Adrenal gland (tissue), 5 donors: Measurements from ENCODE around the gene CCDC17.

Experiments
- CTCF ChIP-seq, 6 experiments: fragments of 450-650 bp in 4 of 6; fragments of 200-600 bp in 2 of 6; sonication (generic) in 1 of 6; IDR thresholded peaks; 1 replicate in 5 of 6; 2 replicates in 1 of 6; pipeline versions ENCODE4 v1.5.1 to v1.8.0; 2016 to 2021; ENCODE audit warnings: antibody characterized with exemption in 6 of 6, mild to moderate bottlenecking in 2 of 6, moderate library complexity in 1 of 6
- POLR2A ChIP-seq, 2 donors: fragments of 450-650 bp; IDR thresholded peaks; one replicate each; pipeline ENCODE4 v1.6.1; 2017; ENCODE audit warnings: antibody characterized with exemption in 2 of 2, mild to moderate bottlenecking in 2 of 2, moderate library complexity in 1 of 2
- donor health status: DM: no; HTN: no; CAD: no.

GRCh38 chr1:45610589-45611226 lies 13.1 kb downstream of the CCDC17 start:
- TF ChIP-seq CTCF (IDR thresholded peaks at IDR 0.05) (no peak), POLR2A (IDR thresholded peaks at IDR 0.05) (no peak)
